ENCODE measurements around the gene ANXA8. TPM values are rescaled to one million over a fixed set of nuclear protein-coding genes. Genes with fewer than 3 reads are reported as not detected.

The ANXA8 gene
- total RNA-seq, 3 donors from 2014 or later: 0.19 TPM; not detected in 2

- no peaks in the 10 kb centered on the region for H3K4me1 ChIP-seq (ENCODE audit: low read depth)
- intact Hi-C loops (cut with DNase I, micrococcal nuclease): no loop called here
- DNase-seq: no peak
Measured at GRCh38 chr10:47423476-47423875, 60.4 kb downstream of the ANXA8 start.

GRCh38 chr10:47421057-47421952, 62.6 kb downstream of the ANXA8 start:
- H3K4me3 ChIP-seq: no peak overlapping the region
- no peak for TF ChIP-seq CTCF (IDR thresholded peaks at IDR 0.05)
- no peaks in the 10 kb centered on the region for H3K36me3 ChIP-seq (ENCODE audit: low read depth)
- ATAC-seq (no peak), DNase-seq (no peak)
- no peaks in the 10 kb centered on the region for H3K4me1 ChIP-seq (ENCODE audit: low read depth)
- H3K9me3 ChIP-seq: no peaks in the 10 kb centered on the region
- intact Hi-C loops (cut with DNase I, micrococcal nuclease): no loop called here

More at GRCh38 chr10:47423476-47423875, 60.4 kb downstream of the ANXA8 start:
- ATAC-seq: no peak
- H3K4me3 ChIP-seq: no peak overlapping the region
- H3K36me3 ChIP-seq (ENCODE audit: low read depth): no peaks in the 10 kb centered on the region
- no peak for TF ChIP-seq CTCF (IDR thresholded peaks at IDR 0.05)
- H3K9me3 ChIP-seq: no peaks in the 10 kb centered on the region

- no peaks in the 10 kb centered on the region for H3K9me3 ChIP-seq
- no peak for TF ChIP-seq CTCF (IDR thresholded peaks at IDR 0.05)
- H3K4me3 ChIP-seq: no peak overlapping the region
- ATAC-seq: no peak
- DNase-seq: no peak
- no peaks in the 10 kb centered on the region for H3K4me1 ChIP-seq (ENCODE audit: low read depth)
- H3K36me3 ChIP-seq (ENCODE audit: low read depth): no peaks in the 10 kb centered on the region
- intact Hi-C loops (cut with DNase I, micrococcal nuclease): no loop called here
Measured at GRCh38 chr10:47420305-47421056, 63.4 kb downstream of the ANXA8 start.

GRCh38 chr10:47419421-47419820, 64.5 kb downstream of the ANXA8 start:
- intact Hi-C loops (cut with DNase I, micrococcal nuclease): no loop called here
- DNase-seq: no peak
- no peak for ATAC-seq
- no peaks in the 10 kb centered on the region for H3K36me3 ChIP-seq (ENCODE audit: low read depth)
- H3K4me3 ChIP-seq: no peak overlapping the region
- H3K9me3 ChIP-seq: no peaks in the 10 kb centered on the region
- no peaks in the 10 kb centered on the region for H3K4me1 ChIP-seq (ENCODE audit: low read depth)
- no peak for TF ChIP-seq CTCF (IDR thresholded peaks at IDR 0.05)

- no peak overlapping the region for H3K4me3 ChIP-seq
- no peak for TF ChIP-seq CTCF (IDR thresholded peaks at IDR 0.05)
- no peaks in the 10 kb centered on the region for H3K4me1 ChIP-seq (ENCODE audit: low read depth)
- ATAC-seq (no peak), DNase-seq (no peak)
- intact Hi-C loops (cut with DNase I, micrococcal nuclease): no loop called here
- H3K9me3 ChIP-seq: no peaks in the 10 kb centered on the region
- H3K36me3 ChIP-seq (ENCODE audit: low read depth): no peaks in the 10 kb centered on the region
Measured at GRCh38 chr10:47418966-47419365, 64.9 kb downstream of the ANXA8 start.
